Mesothelial cell of epicardium (in vitro differentiated cells): ENCODE results near the gene C15orf62. TPM values are rescaled to one million over a fixed set of nuclear protein-coding genes. Genes with fewer than 3 reads are reported as not detected.

ENCODE experiments used
- DNase-seq, 2 experiments: peaks; one replicate each; pipeline ENCODE4 v3.0.0; 2021; ENCODE audit warnings: low spot score in 2 of 2; ENCODE audit not compliant: unreplicated experiment in 2 of 2
- H3K27ac Mint-ChIP-seq: 2 replicates; pipeline ENCODE4 v1.8.0; 2021; ENCODE audit warnings: mixed read lengths
- H3K27me3 Mint-ChIP-seq: 2 replicates; pipeline ENCODE4 v1.8.0; 2021; ENCODE audit warnings: low read depth, mixed read lengths
- H3K36me3 Mint-ChIP-seq: 2 replicates; pipeline ENCODE4 v1.8.0; 2021; ENCODE audit warnings: mixed read lengths
- H3K4me1 Mint-ChIP-seq: 2 replicates; pipeline ENCODE4 v1.8.0; 2021; ENCODE audit warnings: mixed read lengths
- H3K4me3 Mint-ChIP-seq: 2 replicates; pipeline ENCODE4 v1.8.0; 2021; ENCODE audit warnings: mild to moderate bottlenecking, moderate library complexity, mixed read lengths
- H3K9me3 Mint-ChIP-seq: 2 replicates; pipeline ENCODE4 v1.8.0; 2021; ENCODE audit warnings: mixed read lengths
- total RNA-seq: library from RNA; stranded (reverse); gene quantifications from 3 replicates; pipeline ENCODE4 v1.2.1, GENCODE V29; 2021
- TF ChIP-seq, protein P1 (sequence below): fragments of 200-600 bp; sonication (generic); IDR thresholded peaks from one replicate; pipeline ENCODE4 v1.5.0; 2021; ENCODE audit warnings: antibody characterized with exemption; ENCODE audit not compliant: unreplicated experiment

C15orf62 gene
- total RNA-seq, 1 donor from 2014 or later, result 0.47 TPM

DNA sequence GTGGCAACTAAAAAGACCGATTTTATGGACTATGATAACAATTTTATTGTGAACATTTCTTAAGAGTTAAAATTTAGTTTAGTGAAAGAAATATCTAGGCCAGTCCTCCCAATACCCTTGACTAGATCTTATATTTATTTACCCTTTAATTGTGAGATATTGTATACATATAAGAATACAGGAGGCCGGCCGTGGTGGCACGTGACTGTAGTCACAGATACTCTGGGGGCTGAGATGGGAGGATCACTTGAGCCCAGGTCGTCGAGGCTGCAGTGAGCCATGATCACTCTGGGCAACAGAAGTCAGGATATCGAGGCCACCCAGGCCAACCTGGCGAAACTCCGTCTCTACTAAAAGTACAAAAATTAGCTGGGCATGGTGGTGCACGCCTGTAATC lies 14.0 kb upstream of the C15orf62 start:
- H3K27ac Mint-ChIP-seq, result peak overlapping the region; percentile 98
- peaks cover 24% of the 10 kb centered on the region for H3K4me1 Mint-ChIP-seq
- DNase-seq, result no peak
- H3K36me3 Mint-ChIP-seq, result no peaks in the 10 kb centered on the region
- peak overlapping the region; percentile 94 for H3K4me3 Mint-ChIP-seq
- no peaks in the 10 kb centered on the region for H3K9me3 Mint-ChIP-seq
- TF ChIP-seq, protein P1, sequence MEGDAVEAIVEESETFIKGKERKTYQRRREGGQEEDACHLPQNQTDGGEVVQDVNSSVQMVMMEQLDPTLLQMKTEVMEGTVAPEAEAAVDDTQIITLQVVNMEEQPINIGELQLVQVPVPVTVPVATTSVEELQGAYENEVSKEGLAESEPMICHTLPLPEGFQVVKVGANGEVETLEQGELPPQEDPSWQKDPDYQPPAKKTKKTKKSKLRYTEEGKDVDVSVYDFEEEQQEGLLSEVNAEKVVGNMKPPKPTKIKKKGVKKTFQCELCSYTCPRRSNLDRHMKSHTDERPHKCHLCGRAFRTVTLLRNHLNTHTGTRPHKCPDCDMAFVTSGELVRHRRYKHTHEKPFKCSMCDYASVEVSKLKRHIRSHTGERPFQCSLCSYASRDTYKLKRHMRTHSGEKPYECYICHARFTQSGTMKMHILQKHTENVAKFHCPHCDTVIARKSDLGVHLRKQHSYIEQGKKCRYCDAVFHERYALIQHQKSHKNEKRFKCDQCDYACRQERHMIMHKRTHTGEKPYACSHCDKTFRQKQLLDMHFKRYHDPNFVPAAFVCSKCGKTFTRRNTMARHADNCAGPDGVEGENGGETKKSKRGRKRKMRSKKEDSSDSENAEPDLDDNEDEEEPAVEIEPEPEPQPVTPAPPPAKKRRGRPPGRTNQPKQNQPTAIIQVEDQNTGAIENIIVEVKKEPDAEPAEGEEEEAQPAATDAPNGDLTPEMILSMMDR, result no peak
- no peaks in the 10 kb centered on the region for H3K27me3 Mint-ChIP-seq

DNA sequence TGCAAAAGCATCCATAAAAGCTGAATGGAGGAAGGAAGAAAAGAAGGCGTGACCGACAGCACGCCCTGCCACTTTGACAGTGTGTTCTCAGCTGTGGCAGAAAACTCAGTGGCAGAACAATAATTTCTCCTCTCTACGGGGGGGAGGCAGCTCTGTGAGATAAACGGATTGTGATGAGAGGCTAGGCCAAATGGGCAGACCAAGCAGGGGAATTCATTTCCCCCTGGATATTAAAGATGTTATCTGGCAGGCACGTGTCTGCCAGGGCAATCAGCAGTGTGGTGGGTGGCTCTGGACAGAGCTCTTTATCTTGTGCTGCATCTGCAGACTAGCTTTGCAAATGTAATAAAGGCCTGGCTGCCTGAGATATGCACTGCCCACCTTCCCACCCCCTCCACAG lies 12.8 kb upstream of the C15orf62 start:
- TF ChIP-seq, protein P1, result no peak
- H3K36me3 Mint-ChIP-seq, result no peaks in the 10 kb centered on the region
- peaks cover 24% of the 10 kb centered on the region for H3K4me1 Mint-ChIP-seq
- H3K27ac Mint-ChIP-seq, result peak overlapping the region; percentile 55
- no peak for DNase-seq
- peak overlapping the region; percentile 15 for H3K4me3 Mint-ChIP-seq
- H3K9me3 Mint-ChIP-seq, result no peaks in the 10 kb centered on the region
- H3K27me3 Mint-ChIP-seq, result no peaks in the 10 kb centered on the region

GRCh38 chr15:40759961-40760360 lies 9.8 kb upstream of the C15orf62 start:
- Mint-ChIP-seq H3K36me3 (no peaks in the 10 kb centered on the region), H3K9me3 (no peaks in the 10 kb centered on the region), H3K27me3 (no peaks in the 10 kb centered on the region), H3K4me3 (no peak overlapping the region), H3K4me1 (peaks cover 28% of the 10 kb centered on the region), H3K27ac (no peak overlapping the region)
- TF ChIP-seq, protein P1, result no peak
- no peak for DNase-seq

DNA sequence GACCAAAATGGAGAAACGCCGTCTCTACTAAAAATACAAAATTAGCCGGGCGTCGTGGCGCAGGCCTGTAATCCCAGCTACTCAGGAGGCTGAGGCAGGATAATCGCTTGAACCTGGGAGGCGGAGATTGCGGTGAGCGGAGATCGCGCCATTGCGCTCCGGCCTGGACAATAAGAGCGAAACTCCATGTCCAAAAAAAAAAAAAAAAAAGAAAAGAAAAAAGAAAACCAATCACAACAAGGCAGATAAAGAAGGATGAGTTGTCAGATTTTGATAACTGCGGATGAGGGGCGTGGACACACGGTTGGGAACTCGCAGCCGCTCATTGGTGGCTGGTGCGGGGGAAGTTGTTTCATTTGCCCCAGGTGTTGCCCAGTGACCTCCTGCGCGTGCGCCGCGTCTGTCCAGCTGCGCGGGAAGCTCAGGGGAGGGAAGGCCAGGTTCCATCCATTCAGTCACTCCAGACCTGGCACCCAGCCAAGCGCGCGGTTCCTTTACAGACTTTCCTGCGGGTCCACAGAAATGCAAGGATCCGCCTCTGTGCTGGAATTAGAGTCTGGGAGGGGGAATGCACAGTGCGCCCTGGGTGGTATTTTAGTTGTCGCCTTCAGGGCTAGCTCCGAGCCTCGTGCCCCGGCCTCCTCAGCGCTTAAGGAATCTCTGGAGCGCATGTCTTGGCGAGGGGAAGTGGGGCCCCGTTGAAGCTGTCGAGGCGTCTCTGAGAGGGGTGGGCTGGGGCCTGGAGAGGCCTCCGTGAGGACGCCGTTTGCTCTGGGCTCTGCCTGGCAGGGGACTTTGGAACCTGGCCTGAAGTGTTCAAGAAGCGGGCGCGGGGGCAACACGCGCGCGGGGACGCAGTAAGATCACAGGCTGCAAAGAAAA lies 6.6 kb upstream of the C15orf62 start:
- Mint-ChIP-seq H3K4me3 (peak overlapping the region; percentile 75), H3K36me3 (no peaks in the 10 kb centered on the region), H3K4me1 (peaks cover 29% of the 10 kb centered on the region), H3K9me3 (no peaks in the 10 kb centered on the region), H3K27me3 (no peaks in the 10 kb centered on the region), H3K27ac (peak overlapping the region; percentile 93)
- DNase-seq, result peak; percentile 57 to 75
- TF ChIP-seq, protein P1, result no peak

GRCh38 chr15:40763801-40764628 lies 5.8 kb upstream of the C15orf62 start, which contains the start of gene GCHFR:
Gene GCHFR, plus strand, starts transcription at chr15:40764068. Its CDS starts 113 bp downstream, at chr15:40764181.
- Mint-ChIP-seq H3K9me3 (no peaks in the 10 kb centered on the region), H3K4me3 (peak within 1 kb of the TSS; percentile 75), H3K27me3 (no peaks in the 10 kb centered on the region), H3K36me3 (no peaks in the 10 kb centered on the region), H3K27ac (peak within 1 kb of the TSS; percentile 93), H3K4me1 (peaks cover 34% of the 10 kb centered on the region)
- DNase-seq, result peak; percentile 62 to 77
- TF ChIP-seq, protein P1, result peak; percentile 30
